Left lung (tissue), 10 donors: ENCODE measurements around the gene SLC7A6. TPM values are rescaled to one million over a fixed set of nuclear protein-coding genes. Genes with fewer than 3 reads are reported as not detected.

Experiments
- ATAC-seq: fragments of 200-7000 bp; cut with Tn5 transposase; one replicate; pipeline ENCODE4 v1.9.1; 2020; ENCODE audit warnings: moderate library complexity
- DNase-seq, 4 donors: peaks; one replicate each; pipeline ENCODE4 v3.0.0-alpha.2; 2013 to 2020
- H3K27ac ChIP-seq, 2 donors: fragments of 200-600 bp; sonication (generic) in 1 of 2; one replicate each; pipeline versions ENCODE4 v1.5.0 to v1.8.0; 2020 to 2021
- H3K27me3 ChIP-seq, 2 donors: fragments of 200-600 bp; sonication (generic) in 1 of 2; one replicate each; pipeline versions ENCODE4 v1.5.0 to v1.8.0; 2020 to 2021
- H3K36me3 ChIP-seq, 2 donors: fragments of 200-600 bp; sonication (generic) in 1 of 2; one replicate each; pipeline versions ENCODE4 v1.5.0 to v1.8.0; 2020 to 2021
- H3K4me1 ChIP-seq, 2 donors: fragments of 200-600 bp; one replicate each; pipeline ENCODE4 v1.8.0; 2021
- H3K4me3 ChIP-seq, 2 donors: fragments of 200-600 bp; sonication (generic) in 1 of 2; one replicate each; pipeline versions ENCODE4 v1.5.0 to v1.8.0; 2020 to 2021; ENCODE audit warnings: mild to moderate bottlenecking in 1 of 2
- H3K9me3 ChIP-seq, 2 donors: fragments of 200-600 bp; sonication (generic) in 1 of 2; one replicate each; pipeline versions ENCODE4 v1.5.0 to v1.8.0; 2020 to 2021
- intact Hi-C, 2 donors: fragments of 100-400 bp; cut with DNase I; formaldehyde crosslinking; loops; one replicate each; pipeline versions ENCODE4 v1.11.2 to v1.14.2; 2022
- polyA plus RNA-seq, 6 donors: library from polyadenylated mRNA; unstranded; fragments of 120-200 nt; gene quantifications; one replicate each; pipeline ENCODE4 v1.2.1, GENCODE V29; 2013; ENCODE audit not compliant: insufficient read length in 6 of 6
- total RNA-seq, 2 donors: library from RNA; stranded (reverse); fragmentation: NEBNext Ultra II Directional; extraction: Animal tissue kit (Norgen Biotek cat#: 25700); gene quantifications; one replicate each; pipeline ENCODE4 v1.2.1, GENCODE V29; 2021
- TF ChIP-seq, protein P1 (sequence below), 2 donors: fragments of 200-600 bp; sonication (generic) in 1 of 2; IDR thresholded peaks; one replicate each; pipeline versions ENCODE4 v1.5.0 to v1.8.0; 2021; ENCODE audit warnings: antibody characterized with exemption in 2 of 2
- donor health status: DM: no; HTN: yes; CAD: no.
- donor health status: DM: no; HTN: no; CAD: no.

Gene SLC7A6
- total and polyA plus RNA-seq, 8 donors = 9.6 to 55.6 (median 12.2) TPM

DNA sequence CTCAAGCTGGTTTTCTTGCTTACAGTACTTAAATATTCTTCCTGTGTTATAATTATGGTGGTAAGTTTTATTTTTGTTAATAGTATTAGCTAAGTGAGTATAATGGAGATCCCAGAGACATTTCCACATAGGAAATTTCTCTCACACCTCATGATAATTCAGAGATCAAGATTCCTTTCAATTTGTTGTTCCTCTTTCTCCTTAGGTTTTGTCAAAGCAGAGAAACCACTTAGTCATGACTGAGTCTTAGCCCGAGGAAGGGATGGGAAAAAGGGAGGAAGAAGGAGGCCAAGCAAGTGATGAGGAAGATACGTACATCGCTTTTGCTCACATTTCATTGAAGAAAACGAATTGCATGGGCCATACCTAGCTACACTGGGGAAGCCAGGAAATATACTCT, 46.8 kb upstream of the SLC7A6 start:
- no peaks in the 10 kb centered on the region for H3K9me3 ChIP-seq
- H3K36me3 ChIP-seq = peaks cover 0 to 15% of the 10 kb centered on the region in 2 donors
- peaks cover 0 to 5% of the 10 kb centered on the region in 2 donors for H3K4me1 ChIP-seq
- TF ChIP-seq, protein P1, sequence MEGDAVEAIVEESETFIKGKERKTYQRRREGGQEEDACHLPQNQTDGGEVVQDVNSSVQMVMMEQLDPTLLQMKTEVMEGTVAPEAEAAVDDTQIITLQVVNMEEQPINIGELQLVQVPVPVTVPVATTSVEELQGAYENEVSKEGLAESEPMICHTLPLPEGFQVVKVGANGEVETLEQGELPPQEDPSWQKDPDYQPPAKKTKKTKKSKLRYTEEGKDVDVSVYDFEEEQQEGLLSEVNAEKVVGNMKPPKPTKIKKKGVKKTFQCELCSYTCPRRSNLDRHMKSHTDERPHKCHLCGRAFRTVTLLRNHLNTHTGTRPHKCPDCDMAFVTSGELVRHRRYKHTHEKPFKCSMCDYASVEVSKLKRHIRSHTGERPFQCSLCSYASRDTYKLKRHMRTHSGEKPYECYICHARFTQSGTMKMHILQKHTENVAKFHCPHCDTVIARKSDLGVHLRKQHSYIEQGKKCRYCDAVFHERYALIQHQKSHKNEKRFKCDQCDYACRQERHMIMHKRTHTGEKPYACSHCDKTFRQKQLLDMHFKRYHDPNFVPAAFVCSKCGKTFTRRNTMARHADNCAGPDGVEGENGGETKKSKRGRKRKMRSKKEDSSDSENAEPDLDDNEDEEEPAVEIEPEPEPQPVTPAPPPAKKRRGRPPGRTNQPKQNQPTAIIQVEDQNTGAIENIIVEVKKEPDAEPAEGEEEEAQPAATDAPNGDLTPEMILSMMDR (IDR thresholded peaks at IDR 0.05) = no peak
- no peak for ATAC-seq
- no peak for DNase-seq
- no peak overlapping the region for H3K4me3 ChIP-seq
- peak overlapping the region in 1 of 2 donors; percentile 23 for H3K27ac ChIP-seq
- H3K27me3 ChIP-seq = no peaks in the 10 kb centered on the region
- intact Hi-C loops = no loop called here

DNA sequence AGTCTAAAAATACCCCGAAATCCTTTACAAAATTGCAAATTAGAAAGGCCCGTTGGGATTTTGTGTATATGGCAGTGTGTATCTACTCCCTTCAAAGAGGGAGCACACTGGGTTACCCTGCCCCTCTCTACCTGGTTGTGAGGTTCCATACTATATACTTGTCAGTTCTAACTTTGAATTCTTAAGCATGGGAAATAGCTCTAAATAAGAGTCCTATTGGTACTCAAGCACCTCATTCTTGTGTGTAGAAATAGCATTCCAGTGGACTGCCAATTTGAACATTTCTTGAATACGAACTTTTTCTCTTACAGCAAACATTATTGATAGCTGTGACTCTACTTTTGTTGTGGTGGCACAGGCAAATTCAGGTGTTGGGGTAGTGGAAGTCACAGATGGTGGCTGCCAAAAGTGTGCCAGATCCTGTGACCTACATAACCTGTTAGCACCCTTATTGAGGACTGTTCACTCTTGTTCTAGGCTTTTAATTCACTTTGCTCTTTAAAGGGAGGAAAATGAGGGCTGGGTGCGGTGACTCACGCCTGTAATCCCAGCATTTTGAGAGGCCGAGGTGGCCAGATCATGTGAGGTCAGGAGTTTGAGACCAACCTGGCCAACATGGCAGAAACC, 44.5 kb upstream of the SLC7A6 start:
- Histone ChIP-seq H3K27me3 (no peaks in the 10 kb centered on the region), H3K36me3 (peaks cover 0 to 15% of the 10 kb centered on the region in 2 donors), H3K27ac (peak overlapping the region; percentile 23 to 54), H3K9me3 (no peaks in the 10 kb centered on the region), H3K4me3 (no peak overlapping the region), H3K4me1 (peaks cover 0 to 5% of the 10 kb centered on the region in 2 donors)
- intact Hi-C loops = loop anchor here in 1 of 2 donors (10.0 kb wide), 1 partner anchor 125 kb away; no protein-coding TSS in a partner anchor
- TF ChIP-seq, protein P1 (IDR thresholded peaks at IDR 0.05) = no peak
- no peak for DNase-seq
- ATAC-seq = peak; percentile 72

DNA sequence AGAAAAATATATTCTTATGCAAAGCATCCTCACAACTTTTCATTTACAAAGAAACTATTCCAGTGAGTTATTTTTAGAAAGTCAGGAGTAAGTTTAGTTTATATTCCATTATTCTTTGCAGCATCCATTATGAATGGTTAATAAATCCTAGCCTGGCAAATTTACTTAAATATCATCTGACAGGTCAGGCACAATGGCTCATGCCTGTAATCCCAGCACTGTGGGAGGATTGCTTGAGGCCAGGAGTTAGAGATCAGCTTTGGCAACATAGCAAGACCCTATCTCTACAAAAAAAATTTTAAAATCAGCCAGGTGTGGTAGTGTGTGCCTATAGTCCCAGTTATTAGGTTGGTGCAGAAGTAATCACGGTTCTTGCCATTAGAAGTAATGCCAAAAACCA, 41.3 kb upstream of the SLC7A6 start:
- ATAC-seq (no peak), DNase-seq (no peak)
- intact Hi-C loops = loop anchor here in 1 of 2 donors (10.0 kb wide), 1 partner anchor 128 kb away; no protein-coding TSS in a partner anchor
- TF ChIP-seq, protein P1 (IDR thresholded peaks at IDR 0.05) = no peak
- Histone ChIP-seq H3K36me3 (peaks cover 0 to 26% of the 10 kb centered on the region in 2 donors), H3K4me3 (no peak overlapping the region), H3K9me3 (no peaks in the 10 kb centered on the region), H3K27ac (no peak overlapping the region), H3K4me1 (no peaks in the 10 kb centered on the region), H3K27me3 (no peaks in the 10 kb centered on the region)

DNA sequence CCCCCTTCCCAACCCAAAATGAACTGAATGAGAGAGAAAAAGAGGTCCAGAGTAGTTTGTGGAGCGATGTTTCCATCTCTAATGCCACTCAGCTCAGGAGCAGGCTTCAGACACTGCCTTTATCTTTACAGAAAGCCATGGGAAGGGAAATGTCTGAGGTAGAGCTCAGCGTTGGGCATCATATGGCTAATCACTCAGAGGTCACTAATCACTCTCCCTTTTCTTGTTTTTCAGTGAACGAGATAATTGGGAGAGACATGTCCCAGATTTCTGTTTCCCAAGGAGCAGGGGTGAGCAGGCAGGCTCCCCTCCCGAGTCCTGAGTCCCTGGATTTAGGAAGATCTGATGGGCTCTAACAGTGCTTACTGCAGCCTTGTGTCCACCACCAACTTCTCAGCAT, 38.2 kb upstream of the SLC7A6 start:
- H3K4me3 ChIP-seq = no peak overlapping the region
- H3K36me3 ChIP-seq = peaks cover 0 to 49% of the 10 kb centered on the region in 2 donors
- intact Hi-C loops = loop anchor here in 1 of 2 donors (10.0 kb wide), 1 partner anchor 131 kb away; no protein-coding TSS in a partner anchor
- peaks cover 0 to 6% of the 10 kb centered on the region in 2 donors for H3K4me1 ChIP-seq
- H3K27me3 ChIP-seq = no peaks in the 10 kb centered on the region
- no peaks in the 10 kb centered on the region for H3K9me3 ChIP-seq
- DNase-seq = no peak
- TF ChIP-seq, protein P1 (IDR thresholded peaks at IDR 0.05) = no peak
- no peak for ATAC-seq
- no peak overlapping the region for H3K27ac ChIP-seq

DNA sequence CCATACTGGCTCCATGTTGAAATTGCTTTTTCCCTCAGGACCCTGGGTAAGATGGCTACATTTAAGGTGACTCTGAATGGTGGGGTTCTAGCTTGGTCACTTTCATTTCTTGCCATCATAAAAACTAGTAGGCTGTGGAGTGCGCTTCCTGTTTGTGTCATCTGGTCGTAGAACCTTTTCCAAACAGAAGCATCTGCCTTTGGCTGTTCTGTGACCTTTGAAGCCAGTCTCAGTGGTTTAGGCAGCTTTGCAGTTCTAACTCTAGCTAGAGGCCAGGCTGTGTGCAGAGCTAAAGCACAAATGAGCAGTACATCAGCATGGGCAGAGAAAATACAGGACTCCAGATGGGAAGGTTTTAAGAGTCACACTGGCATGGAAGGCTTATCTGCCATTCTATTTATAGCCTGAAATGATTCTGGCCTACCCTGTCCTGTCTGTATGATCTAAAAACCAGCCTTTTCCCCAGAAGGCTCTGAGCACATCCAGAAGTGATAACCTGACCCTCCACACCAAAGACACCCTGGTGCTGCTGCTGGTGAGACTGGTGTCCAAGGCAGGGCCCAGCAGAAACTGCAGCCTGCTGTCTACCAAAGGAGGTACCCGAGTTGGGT, 37.0 kb upstream of the SLC7A6 start:
- no peak for DNase-seq
- Histone ChIP-seq H3K4me3 (no peak overlapping the region), H3K27me3 (no peaks in the 10 kb centered on the region), H3K36me3 (peaks cover 0 to 56% of the 10 kb centered on the region in 2 donors), H3K9me3 (no peaks in the 10 kb centered on the region), H3K27ac (peak overlapping the region in 1 of 2 donors; percentile 9), H3K4me1 (peaks cover 0 to 6% of the 10 kb centered on the region in 2 donors)
- TF ChIP-seq, protein P1 (IDR thresholded peaks at IDR 0.05) = no peak
- ATAC-seq = no peak
- intact Hi-C loops = loop anchor here in 1 of 2 donors (10.0 kb wide), 1 partner anchor 132 kb away; no protein-coding TSS in a partner anchor
